Left ventricle myocardium inferior (tissue), 1 donor: ENCODE data around the gene SAP30. TPM values are rescaled to one million over a fixed set of nuclear protein-coding genes. Genes with fewer than 3 reads are reported as not detected.

Experiments used
- DNase-seq: peaks from one replicate; pipeline ENCODE4 v3.0.0-alpha.2; 2020
- H3K27ac ChIP-seq: fragments of 200-600 bp; replicated peaks from 2 replicates; pipeline ENCODE4 v1.8.0; 2021
- H3K27me3 ChIP-seq: fragments of 200-600 bp; 2 replicates; pipeline ENCODE4 v1.8.0; 2021; ENCODE audit warnings: low read depth
- H3K36me3 ChIP-seq: fragments of 200-600 bp; 2 replicates; pipeline ENCODE4 v1.8.0; 2021
- H3K4me1 ChIP-seq: fragments of 200-600 bp; 2 replicates; pipeline ENCODE4 v1.8.0; 2021
- H3K4me3 ChIP-seq: fragments of 200-600 bp; 2 replicates; pipeline ENCODE4 v1.8.0; 2021; ENCODE audit warnings: mild to moderate bottlenecking, moderate library complexity
- H3K9me3 ChIP-seq: fragments of 200-600 bp; replicated peaks from 2 replicates; pipeline ENCODE4 v1.8.0; 2021
- CTCF ChIP-seq: fragments of 200-600 bp; IDR thresholded peaks from 2 replicates; pipeline ENCODE4 v1.8.0; 2021; ENCODE audit warnings: antibody characterized with exemption, mild to moderate bottlenecking, borderline replicate concordance
- intact Hi-C: fragments of 100-400 bp; cut with micrococcal nuclease; formaldehyde crosslinking; loops from one replicate; pipeline ENCODE4 v1.11.0; 2022
- total RNA-seq: library from RNA; stranded (reverse); fragmentation: NEBNext Ultra II Directional; extraction: Animal tissue kit (Norgen Biotek cat#: 25700); gene quantifications from one replicate; pipeline ENCODE4 v1.2.1, GENCODE V29; 2021
- donor health status: DM: no; HTN: yes; CAD: no; lungs with severe emphysema.

The SAP30 gene
- total RNA-seq, 1 donor from 2014 or later, result 16.5 TPM

DNA sequence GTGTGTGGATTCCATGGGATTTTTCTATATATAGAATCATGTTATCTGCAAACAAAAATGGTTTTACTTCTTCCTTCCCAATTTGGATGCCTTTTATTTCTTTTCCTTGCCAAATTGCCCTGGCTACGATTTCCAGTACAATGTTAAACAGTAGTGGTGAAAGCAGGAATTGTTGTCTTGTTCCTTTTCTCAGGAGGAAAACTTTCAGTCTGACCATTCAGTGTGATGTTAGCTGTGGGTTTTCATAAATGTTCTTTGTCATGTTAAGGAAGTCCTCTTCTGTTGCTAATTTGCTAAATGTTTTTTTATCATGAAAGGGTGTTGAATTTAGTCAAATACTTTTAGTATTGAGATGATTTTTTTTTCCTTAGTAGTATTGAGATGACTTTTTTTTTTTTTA, 10.9 kb downstream of the SAP30 start:
- Histone ChIP-seq H3K4me1 (no peaks in the 10 kb centered on the region), H3K9me3 (no peaks in the 10 kb centered on the region), H3K27me3 (no peaks in the 10 kb centered on the region), H3K36me3 (peaks cover 2% of the 10 kb centered on the region), H3K27ac (no peak overlapping the region), H3K4me3 (no peak overlapping the region)
- intact Hi-C loops, result no loop called here
- no peak for TF ChIP-seq CTCF
- DNase-seq, result no peak

- H3K27ac ChIP-seq, result no peak overlapping the region
- H3K27me3 ChIP-seq, result no peaks in the 10 kb centered on the region
- no peaks in the 10 kb centered on the region for H3K4me1 ChIP-seq
- no peaks in the 10 kb centered on the region for H3K36me3 ChIP-seq
- intact Hi-C loops, result no loop called here
- no peak for TF ChIP-seq CTCF
- DNase-seq, result no peak
- no peak overlapping the region for H3K4me3 ChIP-seq
- no peaks in the 10 kb centered on the region for H3K9me3 ChIP-seq
Measured at GRCh38 chr4:173382349-173382748, 11.6 kb downstream of the SAP30 start.

- no peaks in the 10 kb centered on the region for H3K27me3 ChIP-seq
- no peaks in the 10 kb centered on the region for H3K9me3 ChIP-seq
- no peak overlapping the region for H3K4me3 ChIP-seq
- intact Hi-C loops, result no loop called here
- TF ChIP-seq CTCF, result no peak
- no peak for DNase-seq
- no peak overlapping the region for H3K27ac ChIP-seq
- no peaks in the 10 kb centered on the region for H3K4me1 ChIP-seq
- H3K36me3 ChIP-seq, result no peaks in the 10 kb centered on the region
Measured at GRCh38 chr4:173386751-173387150, 16.0 kb downstream of the SAP30 start.

DNA sequence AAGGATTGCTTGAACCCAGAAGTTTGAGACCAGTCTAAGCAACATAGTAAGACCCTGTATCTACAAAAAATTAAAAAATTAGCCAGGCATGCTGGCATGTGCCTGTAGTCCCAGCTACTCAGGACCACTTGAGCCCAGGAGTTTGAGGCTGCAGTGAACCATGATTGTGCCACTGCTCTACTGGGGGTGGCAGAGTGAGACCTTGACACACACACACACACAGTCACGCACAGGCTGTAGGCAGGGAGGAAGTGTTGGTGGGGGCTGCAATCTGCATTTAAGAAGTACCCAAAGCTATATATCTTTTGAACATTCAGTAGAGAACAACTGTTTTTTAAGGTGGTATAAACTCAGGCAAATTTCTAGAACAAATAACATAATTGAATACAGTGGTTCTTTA, 20.9 kb downstream of the SAP30 start:
- H3K4me1 ChIP-seq, result no peaks in the 10 kb centered on the region
- H3K27me3 ChIP-seq, result no peaks in the 10 kb centered on the region
- no peak overlapping the region for H3K4me3 ChIP-seq
- H3K36me3 ChIP-seq, result peaks cover 19% of the 10 kb centered on the region
- H3K9me3 ChIP-seq, result no peaks in the 10 kb centered on the region
- intact Hi-C loops, result no loop called here
- H3K27ac ChIP-seq, result no peak overlapping the region
- TF ChIP-seq CTCF, result no peak
- no peak for DNase-seq

DNA sequence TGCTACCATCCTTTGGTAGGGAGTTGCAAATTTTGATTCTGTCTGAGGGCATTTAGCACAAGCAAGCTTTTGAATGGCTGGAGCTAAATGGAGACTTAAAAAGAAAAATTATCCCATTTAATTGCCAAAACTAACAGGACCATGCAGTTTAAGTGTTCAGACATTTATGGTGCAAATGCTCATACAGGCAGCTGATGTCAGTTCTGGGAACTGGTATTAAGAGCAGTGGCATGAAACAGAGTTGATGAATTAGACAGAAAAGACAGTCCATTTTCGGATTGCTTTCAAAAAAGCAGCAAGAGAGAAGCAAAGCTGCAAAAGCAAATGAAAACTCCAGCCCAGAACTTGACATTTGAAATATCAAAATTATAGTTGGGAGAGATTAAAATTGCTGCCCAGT, 26.9 kb downstream of the SAP30 start:
- H3K27ac ChIP-seq, result no peak overlapping the region
- no peak for DNase-seq
- H3K27me3 ChIP-seq, result no peaks in the 10 kb centered on the region
- no peak overlapping the region for H3K4me3 ChIP-seq
- no peaks in the 10 kb centered on the region for H3K4me1 ChIP-seq
- no peak for TF ChIP-seq CTCF
- no peaks in the 10 kb centered on the region for H3K9me3 ChIP-seq
- intact Hi-C loops, result no loop called here
- peaks cover 17% of the 10 kb centered on the region for H3K36me3 ChIP-seq

GRCh38 chr4:173398220-173398619, 27.5 kb downstream of the SAP30 start:
- intact Hi-C loops, result no loop called here
- no peak for DNase-seq
- no peaks in the 10 kb centered on the region for H3K4me1 ChIP-seq
- H3K9me3 ChIP-seq, result no peaks in the 10 kb centered on the region
- no peak overlapping the region for H3K4me3 ChIP-seq
- H3K36me3 ChIP-seq, result peaks cover 11% of the 10 kb centered on the region
- TF ChIP-seq CTCF, result no peak
- no peak overlapping the region for H3K27ac ChIP-seq
- H3K27me3 ChIP-seq, result no peaks in the 10 kb centered on the region
